ENCODE results near the gene STK16.

The STK16 gene

DNA sequence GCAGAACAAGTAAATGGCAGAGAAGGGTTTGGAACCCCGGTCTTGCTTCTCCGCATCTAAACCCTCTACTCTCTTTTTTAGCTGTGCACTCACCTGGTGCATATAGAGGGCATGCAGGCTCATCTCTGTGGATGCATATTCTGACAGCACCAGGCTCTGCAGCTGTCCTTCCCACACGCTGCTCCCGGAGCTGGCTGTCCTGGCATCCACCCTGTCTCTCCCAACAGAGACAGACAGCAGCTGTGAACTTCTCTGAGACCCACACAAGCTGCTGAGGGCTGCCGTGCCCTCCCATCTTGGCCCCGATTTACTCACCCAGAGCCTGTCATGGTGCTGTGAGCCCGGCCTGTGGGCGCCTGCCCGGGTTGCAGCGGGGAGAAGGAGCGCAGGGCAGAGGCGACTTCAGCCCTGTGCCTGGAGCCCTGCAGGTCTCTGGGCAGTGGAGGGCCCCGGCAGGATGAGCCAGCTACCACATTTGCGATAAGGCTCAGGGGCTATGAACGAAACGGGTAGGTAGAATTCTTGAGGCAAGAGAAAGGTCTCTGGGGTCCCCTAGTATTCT, 23.2 kb upstream of the STK16 start:
- Histone ChIP-seq H4K20me1 (ENCODE audit: insufficient read depth) (no peaks in the 10 kb centered on the region), H3K4me1 (ENCODE audit: low read depth, poor library complexity, severe bottlenecking) (peaks cover 7% of the 10 kb centered on the region), H3K27me3 (ENCODE audit: insufficient read depth, low read depth) (no peaks in the 10 kb centered on the region), H3K4me3 (IDR thresholded peaks at IDR 0.05; ENCODE audit: insufficient read depth, low read depth, low read length) (no peak overlapping the region), H3K27ac (no peak overlapping the region; the same call in 1 of the 2 replicates), H3K4me2 (no peak overlapping the region), H3K79me2 (ENCODE audit: insufficient read depth, low read depth) (no peaks in the 10 kb centered on the region), H3K9ac (no peak overlapping the region), H2AFZ (ENCODE audit: low read depth) (no peak overlapping the region), H3K36me3 (ENCODE audit: insufficient read depth) (no peaks in the 10 kb centered on the region; the same call in 1 of the 2 replicates)
- TF ChIP-seq, protein P1, sequence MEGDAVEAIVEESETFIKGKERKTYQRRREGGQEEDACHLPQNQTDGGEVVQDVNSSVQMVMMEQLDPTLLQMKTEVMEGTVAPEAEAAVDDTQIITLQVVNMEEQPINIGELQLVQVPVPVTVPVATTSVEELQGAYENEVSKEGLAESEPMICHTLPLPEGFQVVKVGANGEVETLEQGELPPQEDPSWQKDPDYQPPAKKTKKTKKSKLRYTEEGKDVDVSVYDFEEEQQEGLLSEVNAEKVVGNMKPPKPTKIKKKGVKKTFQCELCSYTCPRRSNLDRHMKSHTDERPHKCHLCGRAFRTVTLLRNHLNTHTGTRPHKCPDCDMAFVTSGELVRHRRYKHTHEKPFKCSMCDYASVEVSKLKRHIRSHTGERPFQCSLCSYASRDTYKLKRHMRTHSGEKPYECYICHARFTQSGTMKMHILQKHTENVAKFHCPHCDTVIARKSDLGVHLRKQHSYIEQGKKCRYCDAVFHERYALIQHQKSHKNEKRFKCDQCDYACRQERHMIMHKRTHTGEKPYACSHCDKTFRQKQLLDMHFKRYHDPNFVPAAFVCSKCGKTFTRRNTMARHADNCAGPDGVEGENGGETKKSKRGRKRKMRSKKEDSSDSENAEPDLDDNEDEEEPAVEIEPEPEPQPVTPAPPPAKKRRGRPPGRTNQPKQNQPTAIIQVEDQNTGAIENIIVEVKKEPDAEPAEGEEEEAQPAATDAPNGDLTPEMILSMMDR (conservative IDR thresholded peaks at IDR 0.05; ENCODE audit: low read depth, low read length), result no peak

DNA sequence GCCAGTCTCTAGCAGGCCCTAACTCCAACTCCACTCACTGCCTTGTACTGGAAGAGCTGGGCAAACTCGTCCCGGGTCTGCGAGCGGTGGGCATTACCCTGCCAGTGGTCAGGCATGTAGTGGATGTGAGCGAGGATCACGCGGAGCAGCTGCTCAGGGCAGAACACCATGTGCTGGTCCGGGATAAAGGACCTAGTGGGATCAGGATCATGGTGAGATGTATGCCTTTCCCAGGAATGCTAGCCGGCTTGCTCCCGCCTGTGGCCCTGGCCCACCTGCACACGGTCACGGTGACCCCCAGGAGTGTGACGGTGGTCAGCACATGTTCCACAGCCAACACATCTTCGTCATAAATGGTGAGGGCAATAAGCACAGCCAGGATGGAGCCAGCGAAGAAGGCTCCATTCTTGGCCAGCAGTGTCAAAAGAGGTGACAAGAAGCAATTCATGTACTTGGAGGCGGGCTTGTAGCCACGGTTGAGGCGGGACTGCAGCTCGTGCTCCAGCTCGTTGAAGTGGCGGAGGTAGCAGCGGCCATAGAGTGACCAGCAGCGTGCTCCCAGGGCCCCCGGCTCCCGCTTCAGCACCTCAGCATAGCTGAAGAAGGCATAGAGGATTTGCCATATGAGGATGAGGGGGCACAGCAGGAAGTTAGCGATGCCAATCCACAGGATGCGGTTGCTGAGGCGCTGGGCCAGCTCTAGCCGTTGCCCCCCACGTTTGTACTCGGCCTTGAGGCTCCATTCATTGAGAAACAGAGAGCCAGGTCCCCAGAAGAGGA, 21.3 kb upstream of the STK16 start:
- Histone ChIP-seq H3K9ac (no peak overlapping the region), H3K36me3 (ENCODE audit: insufficient read depth) (no peaks in the 10 kb centered on the region; the same call in 1 of the 2 replicates), H3K4me3 (IDR thresholded peaks at IDR 0.05; ENCODE audit: insufficient read depth, low read depth, low read length) (no peak overlapping the region), H3K79me2 (ENCODE audit: insufficient read depth, low read depth) (peaks cover 16% of the 10 kb centered on the region; the same call in 1 of the 2 replicates), H4K20me1 (ENCODE audit: insufficient read depth) (no peaks in the 10 kb centered on the region), H3K27me3 (ENCODE audit: insufficient read depth, low read depth) (no peaks in the 10 kb centered on the region), H3K27ac (no peak overlapping the region), H3K4me1 (ENCODE audit: low read depth, poor library complexity, severe bottlenecking) (peaks cover 8% of the 10 kb centered on the region), H3K4me2 (no peak overlapping the region), H2AFZ (ENCODE audit: low read depth) (no peak overlapping the region)
- TF ChIP-seq, protein P1 (conservative IDR thresholded peaks at IDR 0.05; ENCODE audit: low read depth, low read length), result no peak

DNA sequence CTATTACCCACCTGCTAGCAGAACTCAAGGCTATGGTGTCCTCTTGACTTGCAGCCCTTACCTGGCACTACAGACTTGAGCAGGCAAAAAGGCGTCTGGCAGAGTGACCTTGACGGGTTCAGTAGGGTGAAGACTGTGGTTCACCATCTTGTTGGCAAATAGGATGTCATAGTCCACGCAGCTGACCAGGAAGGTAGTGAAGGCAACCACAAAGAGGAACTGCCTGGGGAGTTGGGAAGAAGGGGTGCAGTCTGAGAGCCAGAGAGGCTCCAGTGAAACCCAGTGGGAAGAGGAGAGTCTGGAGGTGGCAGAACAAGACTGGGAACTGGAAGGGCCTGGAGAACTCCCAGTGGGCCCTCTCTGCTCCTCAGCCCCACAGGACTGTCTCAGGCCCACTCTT, 19.9 kb upstream of the STK16 start:
- TF ChIP-seq, protein P1 (conservative IDR thresholded peaks at IDR 0.05; ENCODE audit: low read depth, low read length), result no peak
- H3K27ac ChIP-seq, result no peak overlapping the region
- H2AFZ ChIP-seq (ENCODE audit: low read depth), result no peak overlapping the region
- H3K79me2 ChIP-seq (ENCODE audit: insufficient read depth, low read depth), result peaks cover 21% of the 10 kb centered on the region; the same call in 1 of the 2 replicates
- H3K4me1 ChIP-seq (ENCODE audit: low read depth, poor library complexity, severe bottlenecking), result peaks cover 8% of the 10 kb centered on the region
- H3K36me3 ChIP-seq (ENCODE audit: insufficient read depth), result no peaks in the 10 kb centered on the region; the same call in 1 of the 2 replicates
- H3K4me3 ChIP-seq (IDR thresholded peaks at IDR 0.05; ENCODE audit: insufficient read depth, low read depth, low read length), result no peak overlapping the region
- no peaks in the 10 kb centered on the region for H4K20me1 ChIP-seq (ENCODE audit: insufficient read depth)
- H3K9ac ChIP-seq, result no peak overlapping the region
- H3K27me3 ChIP-seq (ENCODE audit: insufficient read depth, low read depth), result no peaks in the 10 kb centered on the region
- no peak overlapping the region for H3K4me2 ChIP-seq

DNA sequence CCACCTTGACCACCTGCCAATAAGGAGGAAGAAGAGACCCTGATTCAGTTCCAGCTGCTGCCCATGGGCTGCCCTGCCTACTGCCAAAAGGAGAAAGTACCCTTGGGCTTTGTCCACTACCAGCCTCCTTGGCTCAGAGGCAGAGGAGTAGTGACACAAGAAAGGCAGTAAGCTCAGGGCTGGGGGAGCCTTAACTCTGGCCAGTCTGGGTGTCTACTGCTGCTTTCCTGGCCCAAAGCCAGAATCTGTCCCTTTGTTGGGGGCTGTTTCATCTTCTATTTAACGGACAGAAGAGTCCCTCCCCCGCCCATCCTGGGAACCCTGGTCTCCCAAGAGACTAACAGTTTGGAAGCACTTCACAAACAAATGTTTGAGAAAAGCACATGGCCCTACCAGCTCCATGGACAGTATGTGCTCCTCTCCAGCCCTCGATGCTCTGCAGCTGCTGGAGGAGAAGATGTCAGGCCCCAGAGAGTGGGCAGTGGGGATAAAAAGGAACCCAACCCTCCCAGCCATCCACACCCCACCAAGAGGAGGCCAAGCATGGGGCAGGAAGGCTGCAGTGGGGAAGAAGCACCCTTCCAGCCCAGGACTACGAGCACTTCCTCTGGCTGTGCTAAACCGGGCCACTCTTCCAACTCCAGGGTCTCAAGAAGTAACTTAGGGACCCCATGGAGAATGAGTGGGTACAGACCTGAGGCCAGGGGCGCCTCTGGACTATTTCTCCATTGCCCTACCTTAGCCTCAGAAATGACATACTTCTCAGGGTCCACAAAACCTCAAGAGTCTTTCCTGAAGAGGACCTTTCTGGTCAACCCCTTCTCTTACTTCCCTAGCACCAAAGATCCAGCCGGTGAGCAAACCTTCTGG, 17.0 kb upstream of the STK16 start:
- H3K4me3 ChIP-seq (IDR thresholded peaks at IDR 0.05; ENCODE audit: insufficient read depth, low read depth, low read length), result no peak overlapping the region
- peaks cover 21% of the 10 kb centered on the region for H3K4me1 ChIP-seq (ENCODE audit: low read depth, poor library complexity, severe bottlenecking)
- H3K9ac ChIP-seq, result peak overlapping the region; percentile 72; the same call in 1 of the 2 replicates
- no peak overlapping the region for H3K27ac ChIP-seq
- H3K79me2 ChIP-seq (ENCODE audit: insufficient read depth, low read depth), result peaks cover 36% of the 10 kb centered on the region; the same call in 1 of the 2 replicates
- no peaks in the 10 kb centered on the region for H3K27me3 ChIP-seq (ENCODE audit: insufficient read depth, low read depth)
- H4K20me1 ChIP-seq (ENCODE audit: insufficient read depth), result no peaks in the 10 kb centered on the region
- TF ChIP-seq, protein P1 (conservative IDR thresholded peaks at IDR 0.05; ENCODE audit: low read depth, low read length), result no peak
- H3K4me2 ChIP-seq, result peak overlapping the region; percentile 95
- no peak overlapping the region for H2AFZ ChIP-seq (ENCODE audit: low read depth)
- H3K36me3 ChIP-seq (ENCODE audit: insufficient read depth), result no peaks in the 10 kb centered on the region; the same call in 1 of the 2 replicates
